OCI-LY1 (cell line): ENCODE data around the gene FOXF2.

Source experiments
- H2AFZ ChIP-seq: fragments of 200-600 bp; sonication (generic), shearing (Covaris generic); 2 replicates; pipeline ENCODE4 v1.6.0; 2014; ENCODE audit warnings: antibody characterized with exemption, mild to moderate bottlenecking, low read length
- H3F3A ChIP-seq: fragments of 200-600 bp; sonication (generic), shearing (Covaris generic); 2 replicates; pipeline ENCODE4 v1.6.0; 2014; ENCODE audit warnings: mild to moderate bottlenecking, antibody characterized with exemption, low read length, moderate library complexity; ENCODE audit not compliant: insufficient read depth
- H3K27ac ChIP-seq: fragments of 200-600 bp; sonication (generic); 2 replicates; pipeline ENCODE4 v1.5.1; 2014; ENCODE audit warnings: low read length, mixed run types, mild to moderate bottlenecking, low read depth; ENCODE audit not compliant: poor library complexity, severe bottlenecking
- H3K27me3 ChIP-seq: fragments of 200-600 bp; sonication (generic); 2 replicates; pipeline ENCODE4 v1.6.0; 2014; ENCODE audit warnings: antibody characterized with exemption, mild to moderate bottlenecking, low read length, moderate library complexity; ENCODE audit not compliant: insufficient read depth
- H3K36me3 ChIP-seq: fragments of 200-600 bp; sonication (generic); 2 replicates; pipeline ENCODE4 v1.6.1; 2014; ENCODE audit warnings: mild to moderate bottlenecking, antibody characterized with exemption, low read length, moderate library complexity, mixed read lengths; ENCODE audit not compliant: insufficient read depth
- H3K4me1 ChIP-seq: fragments of 200-600 bp; sonication (generic); 2 replicates; pipeline ENCODE4 v1.5.1; 2014; ENCODE audit warnings: mild to moderate bottlenecking, low read length, moderate library complexity; ENCODE audit not compliant: insufficient read depth, severe bottlenecking
- H3K4me2 ChIP-seq: fragments of 200-600 bp; sonication (generic), shearing (Covaris generic); 2 replicates; pipeline ENCODE4 v1.6.1; 2014; ENCODE audit warnings: low read length
- H3K4me3 ChIP-seq: fragments of 200-600 bp; sonication (generic); 2 replicates; pipeline ENCODE4 v1.5.1; 2014; ENCODE audit warnings: low read length, low read depth, mild to moderate bottlenecking, mixed read lengths; ENCODE audit not compliant: poor library complexity, severe bottlenecking
- H3K79me2 ChIP-seq: fragments of 200-600 bp; shearing (Covaris generic); 2 replicates; pipeline ENCODE4 v1.6.1; 2016; ENCODE audit warnings: mixed run types, low read length, mixed read lengths; ENCODE audit not compliant: insufficient read depth
- H3K9ac ChIP-seq: fragments of 200-600 bp; sonication (generic), shearing (Covaris generic); 2 replicates; pipeline ENCODE4 v1.6.1; 2014; ENCODE audit warnings: mild to moderate bottlenecking, low read length, mixed read lengths
- H3K9me2 ChIP-seq: fragments of 200-600 bp; sonication (generic), shearing (Covaris generic); 2 replicates; pipeline ENCODE4 v1.6.1; 2014; ENCODE audit warnings: low read depth, mild to moderate bottlenecking, low read length, mixed read lengths
- H3K9me3 ChIP-seq: fragments of 200-600 bp; shearing (Covaris generic); 2 replicates; pipeline ENCODE4 v1.6.1; 2014; ENCODE audit warnings: low read length, mixed read lengths
- H4K20me1 ChIP-seq: fragments of 200-600 bp; sonication (generic), shearing (Covaris generic); 2 replicates; pipeline ENCODE4 v1.6.0; 2016; ENCODE audit warnings: mild to moderate bottlenecking, low read length; ENCODE audit not compliant: insufficient read depth
- EZH2 ChIP-seq: fragments of 200-600 bp; sonication (generic), shearing (Covaris generic); IDR thresholded peaks from 2 replicates; pipeline ENCODE4 v1.8.0; 2017; ENCODE audit warnings: borderline replicate concordance, mixed run types, mild to moderate bottlenecking, antibody characterized with exemption, low read length, moderate library complexity, mixed read lengths
- TF ChIP-seq, protein P1 (sequence below): fragments of 200-600 bp; sonication (generic), shearing (Covaris generic); IDR thresholded peaks from 2 replicates; pipeline ENCODE4 v1.5.1; 2017; ENCODE audit warnings: mild to moderate bottlenecking, antibody characterized with exemption, low read length, moderate library complexity, mixed read lengths

Gene FOXF2

DNA sequence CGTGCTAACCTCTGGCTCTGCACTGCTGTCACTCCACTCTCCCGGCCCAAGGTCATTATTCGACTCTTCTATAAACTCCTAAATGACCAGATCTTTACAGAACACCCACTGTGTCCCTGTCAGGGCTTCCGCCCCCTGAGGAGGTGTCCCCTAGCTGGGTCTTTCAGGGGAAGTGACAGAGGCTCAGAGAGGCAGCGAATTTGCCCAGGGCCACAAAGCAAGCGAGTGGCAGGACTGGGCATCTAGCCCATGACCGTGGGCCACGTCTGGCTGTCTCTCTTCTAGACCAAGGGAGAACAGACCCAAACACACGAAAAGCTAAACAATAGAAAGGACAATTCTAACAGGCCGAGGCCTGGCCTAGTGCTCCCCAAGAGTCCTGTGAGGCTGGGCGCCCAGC is 27.4 kb downstream of the FOXF2 start:
- Histone ChIP-seq H3K4me1 (no peaks in the 10 kb centered on the region), H3K27me3 (no peaks in the 10 kb centered on the region; the same call in 1 of the 2 replicates), H2AFZ (no peak overlapping the region), H3K79me2 (no peaks in the 10 kb centered on the region), H3K9ac (no peak overlapping the region), H4K20me1 (no peaks in the 10 kb centered on the region), H3K9me2 (no peaks in the 10 kb centered on the region), H3K36me3 (no peaks in the 10 kb centered on the region), H3K27ac (no peak overlapping the region), H3F3A (no peaks in the 10 kb centered on the region), H3K9me3 (no peaks in the 10 kb centered on the region), H3K4me2 (no peak overlapping the region), H3K4me3 (no peak overlapping the region)
- TF ChIP-seq EZH2, result no peak
- TF ChIP-seq, protein P1, sequence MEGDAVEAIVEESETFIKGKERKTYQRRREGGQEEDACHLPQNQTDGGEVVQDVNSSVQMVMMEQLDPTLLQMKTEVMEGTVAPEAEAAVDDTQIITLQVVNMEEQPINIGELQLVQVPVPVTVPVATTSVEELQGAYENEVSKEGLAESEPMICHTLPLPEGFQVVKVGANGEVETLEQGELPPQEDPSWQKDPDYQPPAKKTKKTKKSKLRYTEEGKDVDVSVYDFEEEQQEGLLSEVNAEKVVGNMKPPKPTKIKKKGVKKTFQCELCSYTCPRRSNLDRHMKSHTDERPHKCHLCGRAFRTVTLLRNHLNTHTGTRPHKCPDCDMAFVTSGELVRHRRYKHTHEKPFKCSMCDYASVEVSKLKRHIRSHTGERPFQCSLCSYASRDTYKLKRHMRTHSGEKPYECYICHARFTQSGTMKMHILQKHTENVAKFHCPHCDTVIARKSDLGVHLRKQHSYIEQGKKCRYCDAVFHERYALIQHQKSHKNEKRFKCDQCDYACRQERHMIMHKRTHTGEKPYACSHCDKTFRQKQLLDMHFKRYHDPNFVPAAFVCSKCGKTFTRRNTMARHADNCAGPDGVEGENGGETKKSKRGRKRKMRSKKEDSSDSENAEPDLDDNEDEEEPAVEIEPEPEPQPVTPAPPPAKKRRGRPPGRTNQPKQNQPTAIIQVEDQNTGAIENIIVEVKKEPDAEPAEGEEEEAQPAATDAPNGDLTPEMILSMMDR, result no peak

DNA sequence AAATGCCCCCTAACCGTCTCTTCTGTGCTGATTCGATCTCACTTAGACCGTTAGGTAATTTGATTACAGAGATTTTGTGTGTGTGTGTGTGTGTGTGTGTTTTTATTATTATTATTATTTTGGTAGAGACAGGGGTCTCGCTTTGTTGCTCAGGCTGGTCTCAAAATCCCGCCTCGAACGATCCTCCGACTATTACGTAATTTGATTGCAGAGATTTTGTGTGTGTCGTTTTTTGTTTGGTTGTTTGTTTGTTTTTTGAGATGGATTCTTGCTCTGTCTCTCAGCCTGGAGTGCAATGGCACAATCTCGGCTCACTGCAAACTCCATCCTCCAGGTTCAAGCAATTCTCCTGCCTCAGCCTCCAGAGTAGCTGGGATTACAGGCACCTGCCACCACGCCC is 28.3 kb downstream of the FOXF2 start:
- Histone ChIP-seq H3K79me2 (no peaks in the 10 kb centered on the region), H3K4me3 (no peak overlapping the region), H3K9me2 (no peaks in the 10 kb centered on the region), H3K27me3 (no peaks in the 10 kb centered on the region; the same call in 1 of the 2 replicates), H2AFZ (no peak overlapping the region), H3K36me3 (no peaks in the 10 kb centered on the region), H3F3A (no peaks in the 10 kb centered on the region), H3K4me2 (no peak overlapping the region), H3K4me1 (no peaks in the 10 kb centered on the region), H4K20me1 (no peaks in the 10 kb centered on the region), H3K27ac (no peak overlapping the region), H3K9me3 (no peaks in the 10 kb centered on the region), H3K9ac (no peak overlapping the region)
- TF ChIP-seq EZH2, result no peak
- TF ChIP-seq, protein P1, result no peak

DNA sequence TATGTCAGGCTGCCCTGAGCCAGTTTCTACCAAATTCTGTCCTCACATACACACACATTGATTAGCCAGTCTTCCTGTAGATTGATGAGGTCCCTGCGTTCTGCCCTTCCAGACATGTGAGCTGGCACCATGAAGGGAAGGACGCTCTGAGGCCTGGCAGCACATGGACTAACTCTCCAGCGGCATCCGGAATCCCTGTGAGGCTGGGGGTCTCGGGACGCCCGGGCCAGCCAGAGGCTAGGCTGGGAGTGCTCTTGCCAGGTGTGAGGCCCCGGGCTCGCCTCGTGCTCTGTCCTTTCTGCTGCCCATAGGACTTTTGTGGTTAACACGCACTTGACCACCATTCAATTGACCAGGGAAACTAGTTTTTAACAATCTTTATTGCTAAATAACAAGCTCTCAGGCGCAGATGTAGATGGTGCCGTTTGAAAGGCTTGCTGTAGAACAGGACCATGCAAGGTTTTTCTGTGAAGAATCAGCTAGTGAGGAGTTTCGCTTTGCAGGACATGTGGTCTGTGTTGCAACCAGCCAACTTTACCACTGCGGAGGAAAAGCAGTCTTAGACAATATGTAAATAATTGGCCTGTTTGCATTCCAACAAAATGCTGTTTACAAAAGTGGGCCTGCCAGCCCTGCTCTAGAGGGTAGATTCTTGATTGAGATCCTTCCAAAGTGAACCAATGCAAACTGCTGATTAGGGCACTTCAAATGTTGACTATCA is 29.3 kb downstream of the FOXF2 start:
- Histone ChIP-seq H3F3A (no peaks in the 10 kb centered on the region), H3K4me1 (no peaks in the 10 kb centered on the region), H3K9me2 (no peaks in the 10 kb centered on the region), H3K36me3 (no peaks in the 10 kb centered on the region), H3K27ac (no peak overlapping the region), H3K9me3 (no peaks in the 10 kb centered on the region), H3K4me2 (no peak overlapping the region), H4K20me1 (no peaks in the 10 kb centered on the region), H3K79me2 (no peaks in the 10 kb centered on the region), H3K4me3 (no peak overlapping the region), H3K9ac (no peak overlapping the region), H2AFZ (no peak overlapping the region), H3K27me3 (no peaks in the 10 kb centered on the region; the same call in 1 of the 2 replicates)
- TF ChIP-seq, protein P1, result no peak
- no peak for TF ChIP-seq EZH2
